HepG2 (cell line): ENCODE measurements around the gene EEIG1.

Experiments used
- ATAD3A ChIP-seq: sonication (generic); formaldehyde crosslinking; IDR thresholded peaks from 2 replicates; pipeline ENCODE4 v1.4.0; 2020; ENCODE audit warnings: missing genetic modification reagents
- CSRNP1 ChIP-seq: sonication (generic); formaldehyde crosslinking; IDR thresholded peaks from 2 replicates; pipeline ENCODE4 v1.8.1; 2023; ENCODE audit warnings: mild to moderate bottlenecking, missing genetic modification reagents
- CTCF ChIP-seq: sonication (generic); formaldehyde crosslinking; IDR thresholded peaks from 2 replicates; pipeline ENCODE4 v1.5.0; 2020; ENCODE audit warnings: mild to moderate bottlenecking, missing genetic modification reagents, moderate library complexity
- EZH2 ChIP-seq: conservative IDR thresholded peaks from 2 replicates; pipeline ENCODE4 v1.6.1; 2012; ENCODE audit warnings: mild to moderate bottlenecking, low read depth, low read length, moderate library complexity
- IRF1 ChIP-seq: sonication (generic); formaldehyde crosslinking; IDR thresholded peaks from 2 replicates; pipeline ENCODE4 v1.4.0; 2020; ENCODE audit warnings: low read depth, mild to moderate bottlenecking, missing genetic modification reagents
- MAX ChIP-seq: IDR thresholded peaks from 2 replicates; pipeline ENCODE4 v1.6.1; 2012; ENCODE audit warnings: inconsistent platforms
- NCOA5 ChIP-seq: sonication (generic); formaldehyde crosslinking; IDR thresholded peaks from 2 replicates; pipeline ENCODE4 v1.4.0; 2020; ENCODE audit warnings: missing genetic modification reagents
- PRDM10 ChIP-seq: sonication (generic); formaldehyde crosslinking; IDR thresholded peaks from 2 replicates; pipeline ENCODE4 v1.4.0; 2020; ENCODE audit warnings: low read depth, missing genetic modification reagents
- THRA ChIP-seq: sonication (generic); formaldehyde crosslinking; IDR thresholded peaks from 2 replicates; pipeline ENCODE4 v1.4.0; 2020; ENCODE audit warnings: missing genetic modification reagents, borderline replicate concordance

- TF ChIP-seq PRDM10 (CRISPR knock-in tag), result no peak
- TF ChIP-seq CTCF (CRISPR knock-in tag), result no peak
- TF ChIP-seq MAX, result no peak
- TF ChIP-seq CSRNP1 (CRISPR knock-in tag), result no peak
- TF ChIP-seq ATAD3A (CRISPR knock-in tag), result no peak
- TF ChIP-seq NCOA5 (CRISPR knock-in tag), result no peak
- no peak for TF ChIP-seq THRA
- no peak for TF ChIP-seq IRF1
- no peak for TF ChIP-seq EZH2
These were observed 20.9 kb downstream of the EEIG1 start for GRCh38 chr9:127959841-127960409.
